ENCODE data around the gene AGRN. TPM values are rescaled to one million over a fixed set of nuclear protein-coding genes. Genes with fewer than 3 reads are reported as not detected.
"Not testable (repeated sequence)": the region's sequence is repeated elsewhere in the genome, so short reads cannot be mapped to it uniquely, and the experiment has no call there.

Gene AGRN
- total and polyA plus RNA-seq, 8 donors, result 3.5 to 459 (median 50.5) TPM

GRCh38 chr1:1075148-1075935, 55.4 kb downstream of the AGRN start:
- H3K9me3 ChIP-seq, result no peaks in the 10 kb centered on the region
- peaks cover 12 to 40% (median 25%) of the 10 kb centered on the region in 4 donors for H3K4me1 ChIP-seq
- peak overlapping the region in 4 of 5 donors; percentile 79 to 94 (median 84) for H3K27ac ChIP-seq
- no peak overlapping the region for H3K4me3 ChIP-seq
- TF ChIP-seq POLR2A (IDR thresholded peaks at IDR 0.05), result no peak
- no peak for TF ChIP-seq EP300 (IDR thresholded peaks at IDR 0.05)
- no peak for TF ChIP-seq POLR2AphosphoS5 (IDR thresholded peaks at IDR 0.05)
- no peak for TF ChIP-seq CTCF (IDR thresholded peaks at IDR 0.05)
- WGBS, 5 donors, result 53 to 73% (median 64%) methylated on average over 12 to 21 of the region's 21 CpGs
- no peak for DNase-seq
- H3K27me3 ChIP-seq, result peaks cover 0 to 79% (median 12%) of the 10 kb centered on the region in 3 donors
- intact Hi-C loops (cut with DNase I; ENCODE audit: low total_unique reads), result no loop called here
- no peaks in the 10 kb centered on the region for H3K36me3 ChIP-seq

DNA sequence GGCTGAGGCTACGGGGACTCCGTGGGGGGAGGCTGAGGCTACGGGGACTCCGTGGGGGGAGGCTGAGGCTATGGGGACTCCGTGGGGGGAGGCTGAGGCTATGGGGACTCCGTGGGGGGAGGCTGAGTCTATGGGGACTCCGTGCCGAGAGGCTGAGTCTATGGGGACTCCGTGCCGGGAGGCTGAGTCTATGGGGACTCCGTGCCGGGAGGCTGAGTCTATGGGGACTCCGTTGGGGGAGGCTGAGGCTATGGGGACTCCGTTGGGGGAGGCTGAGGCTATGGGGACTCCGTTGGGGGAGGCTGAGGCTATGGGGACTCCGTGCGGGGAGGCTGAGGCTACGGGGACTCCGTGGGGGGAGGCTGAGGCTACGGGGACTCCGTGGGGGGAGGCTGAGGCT, 57.5 kb downstream of the AGRN start:
- H3K9me3 ChIP-seq; H3K27ac ChIP-seq; intact Hi-C loops (cut with DNase I; ENCODE audit: low total_unique reads); DNase-seq; H3K36me3 ChIP-seq; H3K4me3 ChIP-seq: not testable (repeated sequence)
- 40 to 70% (median 67%) methylated on average over 1 to 2 of the region's 21 CpGs; no CpG with 5 or more reads in 2 of the 5 donors for WGBS, 5 donors
- peaks cover 14 to 36% (median 23%) of the 10 kb centered on the region in 4 donors for H3K4me1 ChIP-seq
- peaks cover 0 to 59% (median 12%) of the 10 kb centered on the region in 3 donors for H3K27me3 ChIP-seq

- 0 to 2% (median 1%) methylated on average over 7 to 38 of the region's 38 CpGs for WGBS, 5 donors
- Histone ChIP-seq H3K4me3 (peak overlapping the region; percentile 33 to 37 (median 34)), H3K36me3 (peaks cover 0 to 28% (median 23%) of the 10 kb centered on the region in 4 donors), H3K4me1 (peaks cover 14 to 21% (median 15%) of the 10 kb centered on the region in 4 donors), H3K27me3 (peaks cover 0 to 38% (median 9%) of the 10 kb centered on the region in 3 donors), H3K27ac (peak overlapping the region; percentile 70 to 83 (median 76)), H3K9me3 (no peaks in the 10 kb centered on the region)
- TF ChIP-seq POLR2AphosphoS5 (IDR thresholded peaks at IDR 0.05), result peak in 2 of 3 donors; percentile 7 to 20
- TF ChIP-seq CTCF (IDR thresholded peaks at IDR 0.05), result no peak
- TF ChIP-seq EP300 (IDR thresholded peaks at IDR 0.05), result no peak
- no peak for TF ChIP-seq POLR2A (IDR thresholded peaks at IDR 0.05)
- intact Hi-C loops (cut with DNase I; ENCODE audit: low total_unique reads), result no loop called here
- DNase-seq, result peak; percentile 77 to 91
Measured at GRCh38 chr1:1079408-1080121, 59.6 kb downstream of the AGRN start.

DNA sequence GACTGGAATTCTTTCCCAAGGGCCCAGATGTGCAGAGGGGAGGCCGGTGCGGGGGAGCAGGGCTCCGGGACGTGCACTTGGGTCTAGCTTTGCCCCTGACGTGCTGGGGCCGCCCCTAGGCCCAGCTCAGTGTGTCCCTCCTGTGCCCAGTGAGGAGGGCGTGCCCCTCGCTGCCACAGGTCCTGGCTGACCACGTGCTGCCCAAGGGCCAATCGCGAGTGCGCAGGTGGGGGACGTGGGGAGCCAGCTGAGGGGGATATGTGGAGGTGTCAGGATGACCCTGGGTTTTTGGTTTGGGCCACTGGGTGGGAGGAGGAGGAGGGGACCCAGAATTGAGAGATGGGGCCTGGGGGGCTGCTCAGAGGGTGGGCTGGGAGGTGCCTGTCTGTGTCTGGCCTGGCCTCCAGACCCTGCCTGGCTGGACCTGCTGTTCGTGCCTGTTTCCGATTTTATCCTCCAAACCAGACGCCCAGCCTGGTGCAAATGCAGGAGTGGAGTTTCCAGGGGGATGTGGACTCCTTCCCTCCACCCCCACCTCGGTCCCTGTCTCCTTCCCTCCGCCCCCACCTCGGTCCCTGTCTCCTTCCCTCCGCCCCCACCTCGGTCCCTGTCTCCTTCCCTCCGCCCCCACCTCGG, 60.3 kb downstream of the AGRN start:
- WGBS, 5 donors, result 4 to 9% (median 6%) methylated on average over 15 to 21 of the region's 23 CpGs
- H3K27me3 ChIP-seq, result peaks cover 0 to 31% (median 2%) of the 10 kb centered on the region in 3 donors
- no peaks in the 10 kb centered on the region for H3K9me3 ChIP-seq
- peak overlapping the region; percentile 33 to 37 (median 34) for H3K4me3 ChIP-seq
- H3K36me3 ChIP-seq, result peaks cover 0 to 28% (median 23%) of the 10 kb centered on the region in 4 donors
- intact Hi-C loops (cut with DNase I; ENCODE audit: low total_unique reads), result no loop called here
- peaks cover 14 to 17% (median 14%) of the 10 kb centered on the region in 4 donors for H3K4me1 ChIP-seq
- DNase-seq, result peak; percentile 52 to 89
- TF ChIP-seq EP300 (IDR thresholded peaks at IDR 0.05) (no peak), POLR2AphosphoS5 (IDR thresholded peaks at IDR 0.05) (no peak), CTCF (IDR thresholded peaks at IDR 0.05) (no peak), POLR2A (IDR thresholded peaks at IDR 0.05) (no peak)
- peak overlapping the region; percentile 57 to 81 (median 72) for H3K27ac ChIP-seq
